K562 (cell line): ENCODE measurements around the gene LSR. TPM values are rescaled to one million over a fixed set of nuclear protein-coding genes. Genes with fewer than 3 reads are reported as not detected.

Experiments
- ATAC-seq: fragments of 200-7000 bp; cut with Tn5 transposase; 3 replicates; pipeline ENCODE4 v1.9.1; 2020; ENCODE audit warnings: moderate library complexity
- BruUV-seq: library from RNA; stranded (reverse); fragments of 400-500 nt; replicated peaks from 2 replicates; lab custom pipeline; 2021; lab: Mats Ljungman, UMichigan
- CTCF ChIA-PET: fragments of 300-600 bp; formaldehyde crosslinking; extraction: SDS; loops from one replicate; lab custom pipeline; 2021; ENCODE audit warnings: low intra/inter-chr PET ratio; lab: Yijun Ruan, JAX
- POLR2A ChIA-PET: fragments of 300-600, 350-650 bp; sonication (Branson Sonifier 250); formaldehyde crosslinking; extraction: SDS; loops from one replicate; lab custom pipeline; 2021; ENCODE audit warnings: antibody characterized with exemption, inconsistent platforms; lab: Yijun Ruan, JAX
- DNase-seq, 4 experiments: peaks; one replicate each; pipeline versions ENCODE4 v3.0.0 to v3.0.0-alpha.2; 2011 to 2018; ENCODE audit warnings: low spot score in 3 of 4, mixed read lengths in 3 of 4; ENCODE audit errors: extremely low read depth in 1 of 4
- FAIRE-seq: peaks from 2 replicates; lab custom pipeline; 2011; peaks lifted over from hg19 to GRCh38; lab: Jason Lieb, UNC
- H2AFZ ChIP-seq: 2 replicates; pipeline ENCODE4 v1.6.0; 2011; ENCODE audit warnings: low read depth, low read length, control low read depth, inconsistent platforms
- H3K27ac ChIP-seq: fragments of 200-600 bp; 3 replicates; pipeline ENCODE4 v1.8.0; 2011; ENCODE audit warnings: low read depth, mild to moderate bottlenecking, control low read depth, inconsistent platforms, low read length, moderate library complexity, mixed read lengths; ENCODE audit errors: extremely low read depth
- H3K27me3 ChIP-seq, 2 experiments: fragments of 300-600 bp in 1 of 2; 2 replicates in 1 of 2; 3 replicates in 1 of 2; pipeline versions ENCODE4 v1.6.0 to v1.8.0; 2011; ENCODE audit warnings: inconsistent platforms in 2 of 2, low read length in 2 of 2, mild to moderate bottlenecking in 1 of 2, mixed read lengths in 1 of 2, moderate library complexity in 1 of 2; ENCODE audit not compliant: control insufficient read depth in 2 of 2, insufficient read depth in 2 of 2
- H3K36me3 ChIP-seq: fragments of 300-600 bp; 3 replicates; pipeline ENCODE4 v1.8.0; 2011; ENCODE audit warnings: mild to moderate bottlenecking, low read length, inconsistent platforms; ENCODE audit not compliant: control insufficient read depth, insufficient read depth
- H3K4me1 ChIP-seq, 2 experiments: fragments of 200-600 bp in 1 of 2; replicated peaks in 1 of 2; 2 replicates in 1 of 2; 3 replicates in 1 of 2; pipeline versions ENCODE4 v1.5.1 to v1.8.0; 2011; ENCODE audit warnings: inconsistent platforms in 2 of 2, low read length in 2 of 2, mild to moderate bottlenecking in 1 of 2, mixed read lengths in 1 of 2, moderate library complexity in 1 of 2; ENCODE audit not compliant: control insufficient read depth in 2 of 2, insufficient read depth in 2 of 2
- H3K4me2 ChIP-seq: 2 replicates; pipeline ENCODE4 v1.6.1; 2011; ENCODE audit warnings: low read length, control low read depth, inconsistent platforms, mixed read lengths; ENCODE audit not compliant: insufficient read depth
- H3K4me3 ChIP-seq: fragments of 200-600 bp; sonication (generic), shearing (Covaris generic); 2 replicates; pipeline ENCODE4 v1.5.1; 2016; ENCODE audit warnings: control low read depth, inconsistent platforms
- H3K79me2 ChIP-seq: fragments of 200-600 bp; 3 replicates; pipeline ENCODE4 v1.8.0; 2011; ENCODE audit warnings: low read length, inconsistent platforms; ENCODE audit not compliant: control insufficient read depth, insufficient read depth
- H3K9ac ChIP-seq, 2 experiments: 2 replicates each; pipeline versions ENCODE4 v1.6.0 to v1.6.1; 2011; ENCODE audit warnings: low read depth in 2 of 2, low read length in 2 of 2, control low read depth in 1 of 2, inconsistent platforms in 1 of 2, mild to moderate bottlenecking in 1 of 2, mixed read lengths in 1 of 2; ENCODE audit not compliant: insufficient read depth in 1 of 2
- H3K9me1 ChIP-seq: one replicate; pipeline ENCODE4 v1.6.0; 2011; ENCODE audit warnings: inconsistent platforms, mild to moderate bottlenecking, low read length, moderate library complexity; ENCODE audit not compliant: control insufficient read depth, insufficient read depth
- H3K9me3 ChIP-seq: replicated peaks from 2 replicates; pipeline ENCODE4 v1.5.1; 2011; ENCODE audit warnings: low read depth, low read length, inconsistent platforms; ENCODE audit not compliant: control insufficient read depth, insufficient read depth
- H4K20me1 ChIP-seq: replicated peaks from 2 replicates; pipeline ENCODE4 v1.6.1; 2011; ENCODE audit warnings: low read length, inconsistent platforms, mixed read lengths; ENCODE audit not compliant: control insufficient read depth, insufficient read depth
- ARID1B ChIP-seq: fragments of 450-650 bp; IDR thresholded peaks from 2 replicates; pipeline ENCODE4 v1.6.1; 2016; ENCODE audit warnings: antibody characterized with exemption, mild to moderate bottlenecking, inconsistent platforms
- CBFA2T3 ChIP-seq: fragments of 450-650 bp; IDR thresholded peaks from 2 replicates; pipeline ENCODE4 v1.6.1; 2017
- CEBPG ChIP-seq, 3 experiments: fragments of 200-800 bp in 1 of 3; sonication (Bioruptor generic) in 1 of 3; sonication (generic) in 1 of 3; formaldehyde crosslinking in 1 of 3; IDR thresholded peaks in 2 of 3; conservative IDR thresholded peaks in 1 of 3; 2 replicates each; pipeline versions ENCODE4 v1.6.1 to v1.8.0; 2016 to 2022; ENCODE audit warnings: missing compliant biosample characterization in 2 of 3, missing genetic modification characterization in 2 of 3, mild to moderate bottlenecking in 1 of 3, missing genetic modification reagents in 1 of 3
- DPF2 ChIP-seq: fragments of 450-650 bp; IDR thresholded peaks from 2 replicates; pipeline ENCODE4 v1.6.1; 2016
- EP300 ChIP-seq: IDR thresholded peaks from 2 replicates; pipeline ENCODE4 v1.6.1; 2012; ENCODE audit warnings: low read length, improper control_type of control experiment
- FOXP4 ChIP-seq: sonication (generic); formaldehyde crosslinking; IDR thresholded peaks from 2 replicates; pipeline ENCODE4 v1.8.0; 2022; ENCODE audit warnings: mild to moderate bottlenecking, missing genetic modification reagents, borderline replicate concordance
- JUN ChIP-seq, 2 experiments: sonication (generic) in 1 of 2; formaldehyde crosslinking in 1 of 2; IDR thresholded peaks; 2 replicates each; pipeline versions ENCODE4 v1.6.1 to v1.8.0; 2012 to 2022; ENCODE audit warnings: borderline replicate concordance in 2 of 2, mild to moderate bottlenecking in 2 of 2, improper control_type of control experiment in 1 of 2, low read depth in 1 of 2, low read length in 1 of 2, missing genetic modification reagents in 1 of 2
- JUND ChIP-seq, 2 experiments: IDR thresholded peaks; 2 replicates in 1 of 2; 3 replicates in 1 of 2; pipeline ENCODE4 v1.6.1; 2011; ENCODE audit warnings: borderline replicate concordance in 2 of 2, low read depth in 2 of 2, low read length in 2 of 2, improper control_type of control experiment in 1 of 2, missing biosample characterization in 1 of 2, missing genetic modification characterization in 1 of 2, missing genetic modification reagents in 1 of 2
- NCOA2 ChIP-seq, 2 experiments: fragments of 450-650 bp; IDR thresholded peaks; 2 replicates each; pipeline ENCODE4 v1.6.1; 2018; ENCODE audit warnings: mild to moderate bottlenecking in 2 of 2, moderate library complexity in 1 of 2; ENCODE audit not compliant: partially characterized antibody in 2 of 2
- NFE2 ChIP-seq: IDR thresholded peaks from 2 replicates; pipeline ENCODE4 v1.6.1; 2014; ENCODE audit warnings: antibody characterized with exemption, low read depth
- POLR2G ChIP-seq: fragments of 200-400 bp; formaldehyde crosslinking; IDR thresholded peaks from 2 replicates; pipeline ENCODE4 v1.6.1; 2017; ENCODE audit warnings: low read depth, mild to moderate bottlenecking, antibody characterized with exemption, low read length, moderate library complexity
- RFX1 ChIP-seq: fragments of 450-650 bp; IDR thresholded peaks from 2 replicates; pipeline ENCODE4 v1.6.1; 2016; ENCODE audit warnings: mild to moderate bottlenecking, moderate library complexity
- SETDB1 ChIP-seq: IDR thresholded peaks from one replicate; pipeline ENCODE4 v1.6.1; 2012; ENCODE audit warnings: low read length, control low read depth, inconsistent platforms
- SMARCA4 ChIP-seq: fragments of 450-650 bp; IDR thresholded peaks from 2 replicates; pipeline ENCODE4 v1.6.1; 2016
- SMARCE1 ChIP-seq: fragments of 450-650 bp; IDR thresholded peaks from 2 replicates; pipeline ENCODE4 v1.7.1; 2016; ENCODE audit warnings: mild to moderate bottlenecking
- TCF3 ChIP-seq: sonication (generic); formaldehyde crosslinking; IDR thresholded peaks from 2 replicates; pipeline ENCODE4 v1.4.0; 2020; ENCODE audit warnings: mild to moderate bottlenecking, missing genetic modification reagents
- ZEB2 ChIP-seq: fragments of 450-650 bp; IDR thresholded peaks from 2 replicates; pipeline ENCODE4 v1.6.1; 2016
- ZNF12 ChIP-seq: sonication (generic); formaldehyde crosslinking; IDR thresholded peaks from 2 replicates; pipeline ENCODE4 v1.4.0; 2020; ENCODE audit warnings: mild to moderate bottlenecking, missing genetic modification reagents
- ZNF121 ChIP-seq: sonication (generic); formaldehyde crosslinking; conservative IDR thresholded peaks from 2 replicates; pipeline ENCODE4 v1.8.0; 2022; ENCODE audit warnings: missing genetic modification reagents
- ZNF165 ChIP-seq: fragments of 250-450 bp; sonication (Bioruptor Pico); IDR thresholded peaks from 2 replicates; pipeline ENCODE4 v1.4.0; 2020; ENCODE audit warnings: borderline replicate concordance
- WGBS: fragments of 100-300 bp; shearing (Covaris generic); methylation state at CpG from one replicate; pipeline ENCODE4 v1.1.6; 2016; ENCODE audit warnings: low coverage, mixed read lengths; ENCODE audit not compliant: insufficient coverage; ENCODE audit errors: missing lambda C conversion rate; 5-methylcytosine and 5-hydroxymethylcytosine counted together
- in situ Hi-C: fragments of 300-500 bp; cut with MboI; formaldehyde crosslinking; loops from 4 replicates; pipeline ENCODE4 v1.15.0; 2018; ENCODE audit warnings: inconsistent platforms, mixed read lengths
- intact Hi-C: fragments of 100-400 bp; cut with micrococcal nuclease; formaldehyde crosslinking; loops from 2 replicates; pipeline ENCODE4 v1.14.2; 2022
- polyA plus RNA-seq, 8 experiments: library from polyadenylated mRNA; depleted of rRNA in 4 of 8; stranded (reverse) in 5 of 8; unstranded in 3 of 8; fragments of >200 nt; fragmentation: Nextera tagmentation in 2 of 8; fragmentation: Illumina TruSeq in 1 of 8; extraction: Ambion mirVana in 2 of 8; extraction: Trizol in 1 of 8; gene quantifications; 2 replicates each; pipeline versions ENCODE4 v1.2.1 to v1.2.3, GENCODE V29; 2011 to 2014; ENCODE audit warnings: inconsistent platforms in 1 of 8, missing spikeins in 1 of 8
- total RNA-seq, 7 experiments: library from RNA; depleted of rRNA in 6 of 7; stranded (reverse); fragments of >200 nt in 6 of 7; fragmentation: Illumina TruSeq in 2 of 7; extraction: Trizol in 2 of 7; gene quantifications; 2 replicates each; pipeline versions ENCODE4 v1.2.1 to v1.2.3, GENCODE V29; 2011 to 2021; ENCODE audit warnings: low replicate concordance in 1 of 7
- TF ChIP-seq, protein P1 (sequence below), 2 experiments: fragments of 450-650 bp in 1 of 2; sonication (generic) in 1 of 2; formaldehyde crosslinking in 1 of 2; IDR thresholded peaks in 1 of 2; conservative IDR thresholded peaks in 1 of 2; 2 replicates each; pipeline versions ENCODE4 v1.6.1 to v1.8.1; 2016 to 2023; ENCODE audit warnings: mild to moderate bottlenecking in 2 of 2, moderate library complexity in 2 of 2, inconsistent platforms in 1 of 2, missing genetic modification reagents in 1 of 2

LSR gene
- total and polyA plus RNA-seq, 9 of the 15 experiments (the other 6 are each of a cell fraction or from before 2014, with no cell fraction given), result 0.44 to 87.9 (median 28.0) TPM

DNA sequence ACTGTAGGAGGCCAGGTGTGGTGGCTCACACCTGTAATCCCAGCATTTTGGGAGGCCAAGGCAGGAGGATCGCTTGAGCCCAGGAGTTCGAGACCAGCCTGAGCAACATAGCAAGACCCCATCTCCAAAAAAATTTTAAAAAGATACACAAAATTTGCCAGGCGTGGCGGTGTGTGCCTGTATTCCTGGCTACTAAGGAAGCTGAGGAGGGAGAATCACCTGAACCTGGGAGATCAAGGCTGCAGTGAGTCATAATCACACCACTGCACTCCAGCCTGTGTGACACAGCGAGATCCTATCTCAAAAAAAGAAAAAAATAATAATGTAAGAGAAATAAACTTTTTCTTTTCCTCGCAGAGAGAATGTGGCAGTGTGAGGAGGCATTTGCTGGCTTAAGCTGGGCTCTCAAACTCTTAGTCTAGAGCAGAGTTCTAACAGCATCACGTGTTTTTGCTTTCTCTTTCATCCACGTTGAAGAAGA lies 41.4 kb upstream of the LSR start:
- no peak for ATAC-seq
- TF ChIP-seq ZNF12 (no peak), CBFA2T3 (peak; percentile 34; the same call in 1 of the 2 replicates), NFE2 (peak; percentile 70), ARID1B (peak; percentile 69), CEBPG (CRISPR knock-in tag; IDR thresholded peaks at IDR 0.05) (no peak), CEBPG (tag; conservative IDR thresholded peaks at IDR 0.05 in 1 of 2, IDR thresholded peaks at IDR 0.05 in 1 of 2) (no peak), DPF2 (peak; percentile 66), SETDB1 (no peak), SMARCE1 (peak; percentile 75; the same call in 1 of the 2 replicates), TCF3 (CRISPR knock-in tag) (no peak), ZEB2 (peak; percentile 72; the same call in 1 of the 2 replicates), ZNF165 (CRISPR knock-in tag) (no peak), SMARCA4 (peak; percentile 68; the same call in 1 of the 2 replicates), FOXP4 (CRISPR knock-in tag) (no peak), NCOA2 (IDR thresholded peaks at IDR 0.05; ENCODE audit: partially characterized antibody in 2 of 2) (no peak), RFX1 (no peak), EP300 (peak; percentile 36), JUN (IDR thresholded peaks at IDR 0.05; ENCODE audit: borderline replicate concordance, low read depth, low read length) (peak; percentile 64; the same call in 1 of the 2 replicates), JUN (CRISPR knock-in tag; IDR thresholded peaks at IDR 0.05; ENCODE audit: borderline replicate concordance) (no peak), JUND (IDR thresholded peaks at IDR 0.05; ENCODE audit: borderline replicate concordance, low read depth, low read length) (peak; percentile 86), JUND (tag; IDR thresholded peaks at IDR 0.05; ENCODE audit: borderline replicate concordance, low read depth, low read length) (peak; percentile 38; the same call in 1 of the 3 replicates), POLR2G (no peak), ZNF121 (CRISPR knock-in tag) (peak; percentile 32)
- TF ChIP-seq, protein P1, sequence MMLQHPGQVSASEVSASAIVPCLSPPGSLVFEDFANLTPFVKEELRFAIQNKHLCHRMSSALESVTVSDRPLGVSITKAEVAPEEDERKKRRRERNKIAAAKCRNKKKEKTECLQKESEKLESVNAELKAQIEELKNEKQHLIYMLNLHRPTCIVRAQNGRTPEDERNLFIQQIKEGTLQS (IDR thresholded peaks at IDR 0.05), result peak; percentile 77
- TF ChIP-seq, protein P1 (CRISPR knock-in tag; conservative IDR thresholded peaks at IDR 0.05), result no peak

More for the DNA sequence above, 41.4 kb upstream of the LSR start:
- Histone ChIP-seq H3K4me2 (no peak overlapping the region), H3K4me3 (no peak overlapping the region), H3K27ac (no peak overlapping the region), H3K9ac (no peak overlapping the region), H3K9me3 (0 out of 2 replicates have a peak, but pooled peaks cover 2% of the 10 kb centered on the region), H3K9me1 (no peaks in the 10 kb centered on the region), H2AFZ (no peak overlapping the region), H3K79me2 (no peaks in the 10 kb centered on the region), H3K27me3 (no peaks in the 10 kb centered on the region), H4K20me1 (no peaks in the 10 kb centered on the region), H3K4me1 (peaks cover 34 to 41% of the 10 kb centered on the region in 2 experiments), H3K36me3 (no peaks in the 10 kb centered on the region)
- intact Hi-C loops, result loop anchor here (5.0 kb wide), 3 partner anchors 40 to 55 kb away; partner anchors contain the start of genes FXYD5 and LSR
- FAIRE-seq (no peak), DNase-seq (no peak)
- CTCF ChIA-PET, result no interaction called here
- 38% methylated on average over 8 of the region's 8 CpGs for WGBS
- in situ Hi-C loops, result no loop called here
- POLR2A ChIA-PET, result no interaction called here
- BruUV-seq, result no TSS peak
